ENCODE measurements around the gene METTL2B.
"Not testable (repeated sequence)": the region's sequence is repeated elsewhere in the genome, so short reads cannot be mapped to it uniquely, and the experiment has no call there.

The METTL2B gene

DNA sequence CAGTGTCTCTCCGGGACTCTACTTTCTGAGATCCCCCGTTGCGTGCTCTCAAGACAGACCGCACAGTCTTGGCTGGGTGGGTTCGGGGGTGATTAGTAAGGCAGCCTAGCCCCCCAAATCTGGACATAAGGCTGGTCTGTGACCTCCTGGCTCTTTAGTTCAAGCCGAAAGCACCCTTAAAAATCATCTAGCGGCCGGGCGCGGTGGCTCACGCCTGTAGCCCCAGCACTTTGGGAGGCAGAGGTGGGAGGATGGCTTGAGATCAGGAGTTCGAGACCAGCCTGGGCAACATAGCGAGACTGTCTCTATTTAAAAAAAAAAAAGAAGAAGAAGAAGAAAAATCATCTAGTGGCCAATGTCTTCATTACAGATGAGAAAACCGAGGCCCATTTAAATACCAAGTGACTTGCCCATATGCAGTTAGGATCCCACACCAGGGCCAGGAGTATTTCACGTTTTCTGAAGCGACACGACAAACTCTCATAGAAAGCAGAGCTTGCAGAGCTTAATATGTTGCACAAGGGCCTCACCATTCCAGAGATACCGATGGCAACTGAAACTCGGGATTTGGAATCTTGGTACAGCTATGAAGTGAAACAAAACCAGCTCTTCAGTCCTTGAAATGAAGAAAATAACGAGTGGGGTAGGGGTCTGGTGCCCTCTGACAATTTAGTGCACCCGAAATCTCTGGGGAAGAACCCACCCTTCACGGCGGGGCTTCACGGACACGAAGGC, 21.6 kb upstream of the METTL2B start:
- DNase-seq (ENCODE audit: low spot score): no peak

DNA sequence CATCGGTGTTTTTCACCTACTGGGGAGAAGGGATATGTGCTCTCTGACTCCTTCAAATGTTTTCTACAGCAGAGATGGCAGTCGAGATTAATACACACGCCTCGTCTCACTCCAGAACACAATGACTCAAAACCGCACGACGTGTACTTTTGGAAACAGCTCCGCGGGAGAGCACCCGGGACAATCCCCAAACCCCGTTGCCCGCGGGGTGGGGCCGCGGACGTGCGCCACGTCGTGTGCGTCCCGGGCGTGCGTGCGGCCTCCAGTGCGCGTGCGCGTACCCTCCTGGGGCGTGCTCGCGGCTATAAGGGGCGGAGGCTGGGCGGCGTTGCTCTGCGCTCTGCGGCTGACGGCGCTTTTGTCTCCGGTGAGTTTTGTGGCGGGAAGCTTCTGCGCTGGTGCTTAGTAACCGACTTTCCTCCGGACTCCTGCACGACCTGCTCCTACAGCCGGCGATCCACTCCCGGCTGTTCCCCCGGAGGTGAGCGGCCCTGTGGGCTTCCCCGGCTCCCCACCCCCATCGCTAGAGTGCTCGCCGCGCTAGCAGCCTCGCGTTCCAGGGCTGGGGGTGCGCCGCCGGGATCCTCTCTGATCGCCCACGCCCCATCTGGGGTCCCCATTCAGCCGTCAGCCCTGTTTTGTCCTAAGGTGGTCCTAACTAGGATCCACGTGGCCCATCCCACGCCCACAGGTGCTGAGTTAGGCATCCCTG, 20.8 kb upstream of the METTL2B start, which contains the start of gene HILPDA:
TSS of gene HILPDA (plus strand) at position 336 of the 712 bp plus-strand sequence. CDS start 1,391 bp downstream, outside the sequence.
- peak; percentile 92 for DNase-seq (ENCODE audit: low spot score)

DNA sequence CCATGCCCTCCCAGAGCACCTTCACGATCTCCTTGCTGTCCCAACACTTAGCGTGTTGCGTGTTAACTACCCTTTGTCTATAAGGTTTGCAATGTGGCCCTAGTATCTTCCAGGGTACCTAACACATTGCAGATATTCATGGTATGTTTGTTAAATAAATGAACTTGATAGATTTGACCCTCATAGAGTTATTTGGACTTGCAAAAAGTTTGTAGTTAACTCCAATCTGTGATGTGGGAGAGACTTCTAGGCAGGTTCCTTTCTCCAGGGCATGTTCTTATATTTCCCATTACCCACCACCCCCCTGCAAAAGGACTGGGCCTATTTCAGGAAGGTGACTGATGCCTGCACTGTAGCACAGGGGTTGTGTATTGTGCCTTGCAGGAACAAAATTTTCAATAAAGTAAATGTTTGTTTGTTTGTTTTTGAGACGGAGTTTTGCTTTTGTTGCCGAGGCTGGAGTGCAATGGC, 20.3 kb upstream of the METTL2B start:
- DNase-seq (ENCODE audit: low spot score): no peak

DNA sequence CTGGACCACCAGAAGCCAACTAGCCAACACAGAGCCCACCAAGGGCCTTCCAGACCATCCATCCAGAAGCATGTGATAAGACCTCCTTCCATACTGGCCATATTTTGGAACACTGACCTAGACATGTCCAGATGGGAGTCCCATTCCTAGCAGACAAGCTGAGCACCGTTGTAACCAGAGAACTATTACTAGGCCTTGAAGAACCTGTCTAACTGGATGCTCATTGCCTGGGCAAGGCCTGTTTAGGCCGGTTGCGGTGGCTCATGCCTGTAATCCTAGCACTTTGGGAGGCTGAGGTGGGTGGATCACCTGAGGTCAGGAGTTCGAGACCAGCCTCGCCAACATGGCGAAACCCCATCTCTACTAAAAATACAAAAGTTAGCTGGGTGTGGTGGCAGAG, 19.2 kb upstream of the METTL2B start:
- not testable (repeated sequence) for DNase-seq (ENCODE audit: low spot score)

DNA sequence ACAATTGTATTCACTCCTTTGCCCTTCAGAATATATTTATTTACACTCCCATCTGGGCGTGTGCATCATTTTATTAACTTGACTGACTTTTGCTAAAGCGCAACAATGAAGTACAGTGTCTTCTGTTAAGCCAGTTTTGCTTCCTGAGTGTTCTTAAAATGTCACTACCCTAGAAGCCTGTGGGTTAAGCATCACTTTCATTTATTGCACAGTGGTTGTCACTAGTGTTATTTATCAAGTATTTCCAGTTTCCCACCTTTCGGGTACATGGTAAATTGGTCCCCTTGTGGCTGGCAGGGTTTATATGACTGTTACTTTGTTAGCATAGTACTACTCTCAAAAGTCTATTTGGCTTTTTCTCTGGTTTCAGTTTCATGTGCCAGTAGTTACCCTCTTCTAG, 17.6 kb upstream of the METTL2B start:
- no peak for DNase-seq (ENCODE audit: low spot score)

DNA sequence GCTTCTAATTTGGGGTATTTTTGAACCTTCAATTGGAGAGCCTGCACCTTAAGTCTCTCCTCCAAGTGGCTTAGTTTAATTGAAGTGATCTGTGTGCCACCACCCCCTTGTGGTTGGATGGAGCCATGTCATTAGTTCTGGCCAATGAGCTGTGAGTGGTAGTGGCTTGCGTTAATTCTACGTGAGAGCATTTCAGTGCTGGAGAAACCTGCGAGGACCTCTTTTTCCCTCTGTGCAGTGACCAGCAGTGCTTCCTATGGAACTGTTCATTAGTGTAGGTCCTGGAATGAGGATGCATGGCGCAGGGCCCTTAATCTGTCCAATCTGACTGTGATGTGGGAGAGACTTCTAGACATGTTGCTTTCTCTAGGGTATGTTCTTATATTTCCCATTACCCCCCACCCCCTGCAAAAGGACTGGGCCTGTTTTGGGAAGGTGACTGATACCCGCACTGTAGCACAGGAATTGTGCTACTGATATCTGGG, 17.1 kb upstream of the METTL2B start:
- peak; percentile 73 for DNase-seq (ENCODE audit: low spot score)

DNA sequence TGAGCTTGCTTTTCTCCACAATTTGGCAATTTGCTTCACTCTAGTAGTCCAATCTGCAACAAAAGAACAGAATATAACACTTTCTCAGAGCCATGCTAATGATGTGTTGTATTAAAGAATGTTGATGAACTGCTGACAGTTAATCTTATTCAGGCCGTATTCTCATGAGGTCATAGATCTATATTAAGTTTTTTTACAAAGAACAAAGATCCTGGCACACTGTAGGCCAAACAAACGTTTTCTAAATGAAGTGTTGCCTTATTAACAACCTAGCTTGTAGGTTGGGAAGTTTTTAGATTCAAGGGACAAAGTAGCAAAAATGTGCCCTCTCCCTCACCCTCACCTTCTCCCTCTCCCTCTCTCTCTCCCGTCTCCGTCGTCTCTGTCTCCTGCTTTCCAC, 14.1 kb upstream of the METTL2B start:
- DNase-seq (ENCODE audit: low spot score): no peak

DNA sequence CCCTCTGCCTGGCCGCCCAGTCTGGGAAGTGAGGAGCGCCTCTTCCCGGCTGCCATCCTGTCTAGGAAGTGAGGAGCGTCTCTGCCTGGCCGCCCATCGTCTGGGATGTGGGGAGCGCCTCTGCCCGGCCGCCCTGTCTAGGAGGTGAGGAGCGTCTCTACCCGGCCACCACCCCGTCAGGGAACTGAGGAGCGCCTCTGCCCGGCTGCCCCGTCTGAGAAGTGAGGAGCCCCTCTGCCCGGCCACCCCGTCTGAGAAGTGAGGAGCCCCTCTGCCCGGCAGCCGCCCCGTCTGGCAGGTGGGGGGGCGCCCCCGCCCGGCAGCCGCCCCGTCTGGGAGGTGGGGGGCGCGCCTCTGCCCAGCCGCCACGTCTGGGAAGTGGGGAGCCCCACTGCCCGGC, 13.2 kb upstream of the METTL2B start:
- not testable (repeated sequence) for DNase-seq (ENCODE audit: low spot score)

DNA sequence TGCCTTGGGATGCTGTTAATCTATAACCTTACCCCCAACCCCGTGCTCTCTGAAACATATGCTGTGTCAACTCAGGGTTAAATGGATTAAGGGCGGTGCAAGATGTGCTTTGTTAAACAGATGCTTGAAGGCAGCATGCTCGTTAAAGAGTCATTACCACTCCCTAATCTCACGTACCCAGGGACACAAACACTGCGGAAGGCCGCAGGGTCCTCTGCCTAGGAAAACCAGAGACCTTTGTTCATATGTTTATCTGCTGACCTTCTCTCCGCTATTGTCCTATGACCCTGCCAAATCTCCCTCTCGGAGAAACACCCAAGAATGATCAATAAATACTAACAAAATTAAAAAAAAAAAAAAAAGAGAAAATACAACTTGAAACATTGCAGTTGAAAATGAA, 12.6 kb upstream of the METTL2B start:
- DNase-seq (ENCODE audit: low spot score): not testable (repeated sequence)

DNA sequence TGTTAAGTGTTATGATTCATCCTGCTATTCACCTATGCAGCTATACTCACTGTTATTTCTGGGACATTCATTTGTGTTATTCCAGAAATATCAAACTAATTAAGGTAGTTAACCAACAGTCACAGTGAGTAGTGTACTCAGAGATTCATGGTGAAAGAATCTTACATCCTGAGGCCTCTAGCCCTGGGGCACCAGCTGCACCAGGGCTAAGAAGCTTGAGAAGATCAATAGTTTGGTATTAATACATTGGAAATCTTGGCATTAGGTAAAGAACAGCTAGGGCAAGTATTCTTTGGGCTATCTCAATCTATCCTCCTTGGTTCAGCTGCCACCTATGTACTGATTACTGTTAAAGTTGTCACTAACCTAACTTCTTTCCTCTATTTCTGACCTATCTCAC, 9.7 kb upstream of the METTL2B start:
- not testable (repeated sequence) for DNase-seq (ENCODE audit: low spot score)

DNA sequence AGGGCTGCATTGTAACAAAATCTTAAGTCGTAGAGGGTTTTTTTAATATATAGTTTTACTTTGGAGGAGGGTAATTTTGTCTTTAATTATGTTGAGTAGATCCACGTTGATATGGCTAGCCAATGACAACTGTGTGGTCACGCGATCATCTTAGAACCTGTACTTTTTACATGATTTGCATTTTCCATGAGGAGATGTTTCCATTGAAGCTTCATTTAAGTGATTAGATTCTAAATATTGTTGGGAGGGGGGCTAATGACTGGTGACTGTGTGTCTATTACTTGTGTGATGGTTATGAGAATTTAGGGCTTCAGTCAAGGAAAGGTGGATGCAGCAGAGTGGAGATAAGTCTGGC, 765 bp downstream of the METTL2B start:
- DNase-seq (ENCODE audit: low spot score): not testable (repeated sequence)

DNA sequence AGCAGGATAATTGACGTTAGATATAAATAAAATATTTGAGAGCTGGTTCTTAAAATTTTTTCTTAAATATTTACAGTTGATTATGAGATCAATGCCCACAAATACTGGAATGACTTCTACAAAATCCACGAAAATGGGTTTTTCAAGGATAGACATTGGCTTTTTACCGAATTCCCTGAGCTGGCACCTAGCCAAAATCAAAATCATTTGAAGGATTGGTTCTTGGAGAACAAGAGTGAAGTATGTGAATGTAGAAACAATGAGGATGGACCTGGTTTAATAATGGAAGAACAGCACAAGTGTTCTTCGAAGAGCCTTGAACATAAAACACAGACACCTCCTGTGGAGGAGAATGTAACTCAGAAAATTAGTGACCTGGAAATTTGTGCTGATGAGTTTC, 2.5 kb downstream of the METTL2B start:
- DNase-seq (ENCODE audit: low spot score): not testable (repeated sequence)

DNA sequence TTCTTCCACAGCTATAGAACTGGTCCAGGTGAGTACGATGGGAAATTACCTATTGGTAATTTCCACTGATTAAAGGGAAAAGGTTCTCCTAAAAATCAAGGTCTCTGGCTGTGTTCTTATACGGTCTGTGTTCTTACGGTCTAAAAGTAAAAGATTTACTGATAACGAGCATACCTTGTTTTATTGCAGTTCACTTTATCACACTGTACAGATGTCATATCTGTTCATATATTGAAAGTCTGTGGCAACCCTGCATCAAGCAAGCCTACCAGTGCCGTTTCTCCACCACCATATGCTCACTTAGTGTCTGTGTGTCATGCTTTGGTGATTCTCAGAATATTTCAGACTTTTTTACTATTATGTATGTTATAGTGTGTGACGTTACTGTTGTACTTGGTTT, 11.6 kb downstream of the METTL2B start:
- DNase-seq (ENCODE audit: low spot score): not testable (repeated sequence)

DNA sequence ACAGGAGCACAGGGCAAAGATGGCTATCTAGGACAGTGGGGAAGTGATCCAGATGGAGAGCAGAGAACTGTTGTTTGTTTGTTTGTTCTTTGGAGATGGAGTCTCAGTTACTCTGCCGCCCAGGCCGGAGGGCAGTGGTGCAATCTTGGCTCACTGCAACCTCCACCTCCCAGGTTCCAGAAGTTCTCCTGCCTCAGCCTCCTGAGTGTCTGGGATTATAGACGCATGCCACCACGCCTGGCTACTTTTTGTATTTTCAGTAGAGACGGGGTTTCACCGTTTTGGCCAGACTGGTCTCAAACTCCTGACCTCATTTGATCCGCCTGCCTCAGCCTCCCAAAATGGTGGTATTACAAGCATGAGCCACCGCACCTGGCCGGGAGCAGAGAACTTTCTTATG, 20.9 kb downstream of the METTL2B start:
- DNase-seq (ENCODE audit: low spot score): no peak

DNA sequence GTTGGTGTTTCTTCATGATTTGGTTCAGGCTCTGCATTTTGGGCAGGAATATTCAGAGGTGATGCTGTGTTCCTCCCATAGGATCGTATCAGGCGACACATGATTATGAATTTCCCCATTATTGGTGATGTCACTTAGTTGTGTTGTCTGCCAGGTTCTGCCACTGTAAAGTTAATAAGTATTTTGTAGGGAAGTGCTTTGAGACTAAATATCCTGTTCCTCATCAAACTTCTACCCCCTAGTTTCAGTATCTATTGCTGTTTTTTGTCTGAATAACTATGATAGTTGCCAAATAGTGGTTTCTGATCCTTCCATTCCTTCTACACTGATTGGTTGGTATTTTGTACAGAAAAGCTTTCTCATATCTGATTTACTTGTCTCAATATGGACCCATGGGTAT, 28.9 kb downstream of the METTL2B start:
- DNase-seq (ENCODE audit: low spot score): not testable (repeated sequence)

DNA sequence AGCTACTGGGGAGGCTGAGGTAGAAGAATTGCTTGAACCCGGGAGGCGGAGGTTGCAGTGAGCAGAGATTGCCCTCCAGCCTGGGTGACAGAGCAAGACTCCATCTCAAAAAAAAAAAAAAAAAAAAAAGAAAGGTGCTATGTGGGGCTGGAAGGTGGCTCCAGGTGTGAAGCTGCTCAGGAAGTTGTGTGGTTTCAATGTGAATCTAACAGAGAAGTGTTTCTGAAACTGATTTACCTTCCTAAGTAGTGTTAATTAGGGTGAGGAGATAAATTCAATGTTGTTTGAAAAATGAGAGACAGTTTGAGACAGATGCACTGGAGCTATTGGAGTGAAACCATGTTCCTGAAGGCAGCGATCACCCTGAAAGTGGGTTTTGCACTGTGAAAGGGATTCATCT, 30.3 kb downstream of the METTL2B start:
- DNase-seq (ENCODE audit: low spot score): not testable (repeated sequence)

DNA sequence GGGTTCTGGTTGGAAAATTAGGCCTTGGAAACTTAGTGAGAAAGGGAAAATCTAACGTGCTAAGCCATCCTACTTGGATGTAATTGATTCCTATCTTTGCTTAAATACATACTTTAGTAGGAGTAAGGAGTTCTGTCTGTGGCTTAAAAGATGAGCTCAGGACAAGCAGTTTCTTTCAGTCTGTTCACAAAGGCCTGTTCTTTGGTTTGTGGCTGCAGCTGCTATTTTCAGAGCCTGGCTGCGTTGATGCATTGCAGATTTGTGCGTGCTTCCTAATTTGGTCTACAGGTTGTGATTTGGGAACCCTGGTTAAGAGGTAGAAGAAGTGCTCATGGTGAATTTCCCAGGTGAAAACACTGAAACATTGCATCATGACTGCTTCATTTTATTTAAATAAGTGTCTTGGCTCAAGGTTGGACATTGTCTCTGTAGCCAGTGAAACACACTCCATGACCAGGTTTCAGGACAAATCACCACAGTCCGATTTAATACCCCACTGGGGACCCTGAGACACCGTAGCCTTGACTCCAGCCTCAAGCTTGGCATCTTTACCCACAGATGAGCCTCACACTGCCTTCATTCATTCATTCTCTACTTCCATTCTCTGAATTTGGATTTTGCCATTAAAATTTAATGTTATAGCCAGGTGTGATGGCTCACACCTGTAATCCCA, 30.9 kb downstream of the METTL2B start:
- not testable (repeated sequence) for DNase-seq (ENCODE audit: low spot score)

DNA sequence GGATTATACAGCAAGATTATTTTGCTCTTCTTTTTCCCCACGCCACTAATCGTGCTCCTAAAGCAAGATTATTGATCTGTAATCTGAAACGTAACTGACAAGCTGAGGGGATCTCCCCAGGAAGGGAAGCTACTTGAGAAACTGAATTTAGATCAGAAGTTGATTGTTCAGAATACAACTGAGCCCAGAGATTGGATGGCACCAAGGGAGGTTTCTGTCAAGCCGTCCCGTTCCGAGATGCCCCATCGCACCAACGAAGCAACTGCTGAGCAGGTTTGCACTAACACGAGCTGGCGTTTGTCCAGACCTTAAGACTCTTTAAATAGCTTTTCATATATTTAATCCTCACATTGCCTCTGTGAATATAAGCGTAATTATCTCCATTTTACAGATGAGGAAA, 35.1 kb downstream of the METTL2B start:
- DNase-seq (ENCODE audit: low spot score): not testable (repeated sequence)

DNA sequence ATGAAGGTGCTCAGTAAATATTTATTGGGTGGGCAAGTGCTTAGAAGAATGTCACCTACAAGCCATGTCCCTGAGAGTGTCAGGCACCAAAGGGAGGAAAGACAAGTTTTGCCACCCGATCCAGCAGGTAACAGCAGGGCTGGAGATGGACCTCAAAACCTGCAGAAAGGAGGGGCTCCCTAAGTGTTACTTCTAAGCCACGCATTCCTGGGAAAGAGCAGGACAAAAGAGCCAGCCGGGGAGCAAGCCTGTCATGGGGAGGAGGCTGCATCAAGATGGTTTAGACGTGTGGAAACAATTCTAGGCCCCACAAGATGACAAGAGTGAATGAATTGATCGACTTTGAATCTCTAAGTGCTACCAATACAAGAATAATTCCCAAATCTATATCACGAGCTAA, 38.7 kb downstream of the METTL2B start:
- DNase-seq (ENCODE audit: low spot score): not testable (repeated sequence)

DNA sequence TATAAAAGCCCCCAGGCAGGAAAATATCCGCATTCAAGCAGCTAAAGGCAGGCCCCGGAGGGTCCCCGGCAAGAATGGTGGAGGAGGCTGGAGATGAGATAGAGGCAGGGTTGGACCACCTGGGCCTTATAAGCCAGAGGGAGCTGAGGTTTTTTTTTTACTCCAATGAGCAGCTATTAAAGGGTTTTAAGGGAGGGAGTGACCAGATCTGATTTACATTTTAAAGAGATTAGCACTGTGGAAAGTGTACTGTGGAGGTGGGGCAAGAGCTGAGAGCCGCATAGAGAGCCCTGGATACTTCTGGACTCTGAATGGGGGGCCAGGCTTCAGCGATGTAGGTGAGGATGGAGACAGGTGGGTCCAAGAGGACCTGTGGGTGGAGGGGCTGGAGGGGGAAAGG, 40.5 kb downstream of the METTL2B start:
- not testable (repeated sequence) for DNase-seq (ENCODE audit: low spot score)

DNA sequence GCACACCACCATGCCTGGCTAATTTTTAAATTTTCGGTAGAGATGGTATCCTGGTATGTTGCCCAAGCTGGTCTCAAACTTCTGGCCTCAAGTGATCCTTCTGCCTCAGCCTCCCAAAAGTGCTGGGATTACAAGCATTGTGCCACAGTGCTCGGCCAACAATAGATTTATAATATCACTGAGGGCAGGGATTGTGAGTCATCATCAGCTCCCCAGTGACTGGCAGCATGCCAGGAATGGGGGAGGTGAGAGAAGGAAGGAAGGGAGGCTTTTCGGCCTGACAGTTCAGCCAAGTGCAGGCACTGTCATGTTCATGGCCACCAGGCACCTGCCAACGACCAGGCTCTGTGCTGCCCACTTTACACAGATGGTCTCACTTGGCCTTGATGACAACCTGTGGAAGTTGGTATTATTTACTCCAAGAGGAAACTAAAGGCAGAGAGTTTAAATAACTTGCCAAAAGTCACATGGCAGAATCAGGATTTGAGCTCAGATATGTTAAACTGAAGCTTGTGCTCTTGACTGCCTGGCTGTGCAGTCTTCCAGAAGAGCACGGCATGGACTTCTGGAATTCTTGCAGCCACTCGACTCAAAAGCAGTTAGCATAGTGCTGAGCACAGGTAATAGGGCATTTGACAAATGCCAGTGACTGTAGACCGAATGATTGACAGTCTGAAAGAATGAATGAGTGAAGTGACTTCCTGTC, 46.8 kb downstream of the METTL2B start:
- peak; percentile 50 for DNase-seq (ENCODE audit: low spot score)

DNA sequence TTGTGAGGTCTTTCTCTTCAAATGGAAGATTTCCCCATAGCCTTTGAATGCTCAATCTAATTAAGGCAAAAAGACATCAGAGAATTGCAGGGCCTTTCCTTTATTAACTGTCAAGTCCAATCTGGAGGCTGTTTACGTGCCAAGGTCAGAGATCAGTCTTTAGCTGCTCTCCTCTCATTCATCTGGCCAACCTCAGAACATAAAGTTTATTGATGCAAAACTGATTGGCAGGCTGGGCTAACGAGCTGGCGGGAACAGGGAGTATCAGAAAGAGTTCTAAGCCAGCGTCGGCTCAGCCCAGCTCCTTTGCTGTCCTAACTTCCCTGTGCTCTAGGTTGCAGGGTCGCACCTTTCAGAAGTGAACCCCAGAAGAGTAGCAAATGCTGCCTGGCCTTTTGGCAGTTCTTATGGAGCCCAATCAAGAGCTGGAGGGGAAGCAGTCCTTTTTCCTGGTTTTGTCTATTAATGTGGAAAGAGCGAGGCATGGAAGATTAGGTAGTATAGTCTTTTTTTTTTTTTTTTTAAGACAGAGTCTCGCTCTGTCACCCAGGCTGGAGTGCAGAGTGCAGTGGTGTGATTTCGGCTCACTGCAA, 47.5 kb downstream of the METTL2B start:
- DNase-seq (ENCODE audit: low spot score): not testable (repeated sequence)

Measured in hematopoietic multipotent progenitor cell treated with erythropoietin and hydrocortisone succinate and interleukin-3 and kit ligand, for 15 days (in vitro differentiated cells).